MM.1S (cell line): ENCODE results near the gene LDLRAD4.

ENCODE experiments used
- DNase-seq: peaks from one replicate; pipeline ENCODE4 v3.0.0-alpha.2; 2015
- H2AFZ ChIP-seq: fragments of 300-600 bp; sonication (generic); 2 replicates; pipeline ENCODE4 v1.6.0; 2016; ENCODE audit warnings: antibody characterized with exemption, low read length
- H3F3A ChIP-seq: fragments of 300-600 bp; sonication (generic); 2 replicates; pipeline ENCODE4 v1.6.1; 2016; ENCODE audit warnings: mild to moderate bottlenecking, antibody characterized with exemption, low read length, moderate library complexity, mixed read lengths; ENCODE audit not compliant: insufficient read depth
- H3K27ac ChIP-seq: fragments of 300-600 bp; sonication (generic); 2 replicates; pipeline ENCODE4 v1.5.1; 2016; ENCODE audit warnings: mild to moderate bottlenecking, low read length
- H3K27me3 ChIP-seq: fragments of 300-600 bp; sonication (generic); replicated peaks from 2 replicates; pipeline ENCODE4 v1.6.0; 2016; ENCODE audit warnings: low read length; ENCODE audit not compliant: insufficient read depth
- H3K36me3 ChIP-seq: fragments of 300-600 bp; sonication (generic); replicated peaks from 2 replicates; pipeline ENCODE4 v1.6.1; 2016; ENCODE audit warnings: mild to moderate bottlenecking, low read length, mixed read lengths; ENCODE audit not compliant: insufficient read depth
- H3K4me1 ChIP-seq: fragments of 300-600 bp; sonication (generic); 2 replicates; pipeline ENCODE4 v1.6.1; 2016; ENCODE audit warnings: low read length, mixed read lengths
- H3K4me2 ChIP-seq: fragments of 300-600 bp; sonication (generic); 2 replicates; pipeline ENCODE4 v1.6.0; 2016; ENCODE audit warnings: low read depth, low read length
- H3K4me3 ChIP-seq: fragments of 300-600 bp; sonication (generic); 2 replicates; pipeline ENCODE4 v1.5.1; 2016; ENCODE audit warnings: low read length, mixed read lengths
- H3K79me2 ChIP-seq: fragments of 300-600 bp; sonication (generic); 2 replicates; pipeline ENCODE4 v1.6.1; 2016; ENCODE audit warnings: mixed run types, low read length, mixed read lengths
- H3K9ac ChIP-seq: fragments of 300-600 bp; sonication (generic); 2 replicates; pipeline ENCODE4 v1.6.1; 2016; ENCODE audit warnings: low read length, mixed read lengths
- H3K9me2 ChIP-seq: fragments of 300-600 bp; sonication (generic); replicated peaks from 2 replicates; pipeline ENCODE4 v1.6.1; 2016; ENCODE audit warnings: mild to moderate bottlenecking, low read length, mixed read lengths; ENCODE audit not compliant: insufficient read depth
- H3K9me3 ChIP-seq: fragments of 300-600 bp; sonication (generic); replicated peaks from 2 replicates; pipeline ENCODE4 v1.6.1; 2016; ENCODE audit warnings: mild to moderate bottlenecking, low read length, mixed read lengths; ENCODE audit not compliant: insufficient read depth
- H4K20me1 ChIP-seq: fragments of 300-600 bp; sonication (generic); 2 replicates; pipeline ENCODE4 v1.6.1; 2016; ENCODE audit warnings: mild to moderate bottlenecking, low read length, moderate library complexity, mixed read lengths; ENCODE audit not compliant: insufficient read depth
- CTCF ChIP-seq: fragments of 300-600 bp; sonication (generic); IDR thresholded peaks from 2 replicates; pipeline ENCODE4 v1.5.1; 2016; ENCODE audit warnings: antibody characterized with exemption, low read length, mixed read lengths
- EZH2 ChIP-seq: fragments of 300-600 bp; sonication (generic); optimal IDR thresholded peaks from 2 replicates; pipeline ENCODE3; 2017; ENCODE audit warnings: low read depth, mild to moderate bottlenecking, antibody characterized with exemption, low read length, mixed read lengths
- EZH2phosphoT487 ChIP-seq: fragments of 300-600 bp; sonication (generic); IDR thresholded peaks from 2 replicates; pipeline ENCODE4 v1.6.1; 2018; ENCODE audit warnings: antibody characterized with exemption, low read length

LDLRAD4 gene

GRCh38 chr18:13521418-13521817 lies 302.9 kb downstream of the LDLRAD4 start:
- H3K9me2 ChIP-seq, result no peaks in the 10 kb centered on the region
- no peak for DNase-seq
- no peaks in the 10 kb centered on the region for H3K27me3 ChIP-seq
- H3K36me3 ChIP-seq, result no peaks in the 10 kb centered on the region
- no peaks in the 10 kb centered on the region for H3K9me3 ChIP-seq
- H3K4me1 ChIP-seq, result no peaks in the 10 kb centered on the region
- no peak overlapping the region for H3K9ac ChIP-seq
- TF ChIP-seq EZH2phosphoT487 (no peak), EZH2 (no peak), CTCF (no peak)
- no peak overlapping the region for H3K27ac ChIP-seq
- no peak overlapping the region for H3K4me3 ChIP-seq
- no peaks in the 10 kb centered on the region for H3F3A ChIP-seq
- H2AFZ ChIP-seq, result no peak overlapping the region
- no peaks in the 10 kb centered on the region for H4K20me1 ChIP-seq
- no peaks in the 10 kb centered on the region for H3K79me2 ChIP-seq
- H3K4me2 ChIP-seq, result no peak overlapping the region

GRCh38 chr18:13522256-13522655 lies 303.7 kb downstream of the LDLRAD4 start:
- TF ChIP-seq EZH2, result no peak
- no peak for TF ChIP-seq EZH2phosphoT487
- no peak for TF ChIP-seq CTCF
- Histone ChIP-seq H3K9me3 (no peaks in the 10 kb centered on the region), H3K27me3 (no peaks in the 10 kb centered on the region), H3F3A (no peaks in the 10 kb centered on the region), H3K36me3 (no peaks in the 10 kb centered on the region), H3K4me3 (no peak overlapping the region), H2AFZ (no peak overlapping the region), H3K9ac (no peak overlapping the region), H4K20me1 (no peaks in the 10 kb centered on the region), H3K27ac (no peak overlapping the region), H3K4me1 (no peaks in the 10 kb centered on the region), H3K9me2 (no peaks in the 10 kb centered on the region), H3K79me2 (no peaks in the 10 kb centered on the region), H3K4me2 (no peak overlapping the region)
- no peak for DNase-seq

- H3K9me2 ChIP-seq, result no peaks in the 10 kb centered on the region
- no peaks in the 10 kb centered on the region for H3K36me3 ChIP-seq
- H3K4me1 ChIP-seq, result no peaks in the 10 kb centered on the region
- no peak overlapping the region for H3K4me3 ChIP-seq
- H3K27me3 ChIP-seq, result no peaks in the 10 kb centered on the region
- no peak overlapping the region for H3K9ac ChIP-seq
- no peak overlapping the region for H3K4me2 ChIP-seq
- no peaks in the 10 kb centered on the region for H3F3A ChIP-seq
- no peaks in the 10 kb centered on the region for H3K79me2 ChIP-seq
- no peaks in the 10 kb centered on the region for H4K20me1 ChIP-seq
- H3K27ac ChIP-seq, result no peak overlapping the region
- no peaks in the 10 kb centered on the region for H3K9me3 ChIP-seq
- no peak for DNase-seq
- no peak overlapping the region for H2AFZ ChIP-seq
- TF ChIP-seq EZH2 (no peak), EZH2phosphoT487 (no peak), CTCF (no peak)
Measured at GRCh38 chr18:13522861-13523660, 304.5 kb downstream of the LDLRAD4 start.
